Natural killer cell (primary cell): ENCODE measurements around the gene PAQR3. TPM values are rescaled to one million over a fixed set of nuclear protein-coding genes. Genes with fewer than 3 reads are reported as not detected.

ENCODE experiments used
- ATAC-seq, 3 donors: fragments of 150-1000 bp in 2 of 3; fragments of 200-7000 bp in 1 of 3; cut with Tn5 transposase; 1 replicate in 1 of 3; 2 replicates in 2 of 3; pipeline ENCODE4 v1.10.0; 2021; ENCODE audit warnings: mild to moderate bottlenecking in 2 of 3, moderate library complexity in 2 of 3
- DNase-seq, 2 donors: peaks; one replicate each; pipeline versions ENCODE4 v3.0.0 to v3.0.0-alpha.2; 2013 to 2021; ENCODE audit warnings: mixed read lengths in 1 of 2
- H3K27ac ChIP-seq: one replicate; pipeline ENCODE4 v1.5.1; 2013; ENCODE audit warnings: mild to moderate bottlenecking, low read length
- H3K27me3 ChIP-seq: one replicate; pipeline ENCODE4 v1.6.1; 2013; ENCODE audit warnings: low read length; ENCODE audit not compliant: control insufficient read depth, insufficient read depth
- H3K36me3 ChIP-seq: one replicate; pipeline ENCODE4 v1.6.1; 2013; ENCODE audit warnings: low read length; ENCODE audit not compliant: control insufficient read depth, insufficient read depth
- H3K4me1 ChIP-seq: one replicate; pipeline ENCODE4 v1.6.1; 2013; ENCODE audit warnings: low read length; ENCODE audit not compliant: control insufficient read depth, insufficient read depth
- H3K4me3 ChIP-seq: one replicate; pipeline ENCODE4 v1.5.1; 2013; ENCODE audit warnings: low read length
- H3K9me3 ChIP-seq: one replicate; pipeline ENCODE4 v1.6.1; 2013; ENCODE audit warnings: low read length; ENCODE audit not compliant: control insufficient read depth, insufficient read depth
- H3K27ac Mint-ChIP-seq, 2 donors: one replicate each; pipeline ENCODE4 v1.8.0; 2022; ENCODE audit warnings: mild to moderate bottlenecking in 2 of 2, mixed read lengths in 2 of 2, moderate library complexity in 1 of 2
- H3K27me3 Mint-ChIP-seq, 2 donors: one replicate each; pipeline ENCODE4 v1.8.0; 2022; ENCODE audit warnings: low read depth in 2 of 2, mixed read lengths in 2 of 2
- H3K36me3 Mint-ChIP-seq: one replicate; pipeline ENCODE4 v1.8.0; 2022; ENCODE audit warnings: mixed read lengths
- H3K4me1 Mint-ChIP-seq, 2 donors: one replicate each; pipeline ENCODE4 v1.8.0; 2022; ENCODE audit warnings: mixed read lengths in 2 of 2
- H3K4me3 Mint-ChIP-seq: one replicate; pipeline ENCODE4 v1.8.0; 2022; ENCODE audit warnings: mild to moderate bottlenecking, moderate library complexity, mixed read lengths
- H3K9me3 Mint-ChIP-seq, 2 donors: one replicate each; pipeline ENCODE4 v1.8.0; 2022; ENCODE audit warnings: mixed read lengths in 2 of 2
- CTCF ChIP-seq: fragments of 200-600 bp; IDR thresholded peaks from one replicate; pipeline ENCODE4 v1.8.0; 2022; ENCODE audit warnings: antibody characterized with exemption
- WGBS: methylation state at CpG from one replicate; pipeline ENCODE4 v1.1.7; 2013; ENCODE audit warnings: missing lambda C conversion rate; ENCODE audit not compliant: insufficient coverage; 5-methylcytosine and 5-hydroxymethylcytosine counted together
- intact Hi-C: fragments of 100-400 bp; cut with micrococcal nuclease; formaldehyde crosslinking; loops from one replicate; pipeline ENCODE4 v1.14.2; 2022
- total RNA-seq, 4 donors: library from RNA; stranded (reverse); fragments of 120-200 nt in 1 of 4; gene quantifications; one replicate each; pipeline versions ENCODE4 v1.2.3 to v1.2.4, GENCODE V29; 2013 to 2022

PAQR3 gene
- total RNA-seq, 3 donors from 2014 or later (not counting 1 experiment from before 2014, with no cell fraction given): 23.7 to 31.7 (median 24.2) TPM

- Histone ChIP-seq H3K27me3 (no peaks in the 10 kb centered on the region), H3K36me3 (no peaks in the 10 kb centered on the region), H3K4me3 (no peak overlapping the region), H3K9me3 (no peaks in the 10 kb centered on the region), H3K4me1 (no peaks in the 10 kb centered on the region), H3K27ac (no peak overlapping the region)
- no peak overlapping the region for H3K4me3 Mint-ChIP-seq
- H3K36me3 Mint-ChIP-seq: no peaks in the 10 kb centered on the region
- DNase-seq (no peak), ATAC-seq (no peak)
- H3K27me3 Mint-ChIP-seq: peaks cover 6 to 10% of the 10 kb centered on the region in 2 donors
- WGBS: 88% methylated on average over 2 of the region's 2 CpGs
- no peak overlapping the region for H3K27ac Mint-ChIP-seq
- intact Hi-C loops: no loop called here
- no peak for TF ChIP-seq CTCF
- H3K9me3 Mint-ChIP-seq: peaks cover 0 to 3% of the 10 kb centered on the region in 2 donors
- no peaks in the 10 kb centered on the region for H3K4me1 Mint-ChIP-seq
These were observed 36.6 kb upstream of the PAQR3 start for GRCh38 chr4:78975865-78976264.

GRCh38 chr4:78971776-78972175, 32.5 kb upstream of the PAQR3 start:
- Mint-ChIP-seq H3K27me3 (peaks cover 6 to 7% of the 10 kb centered on the region in 2 donors), H3K27ac (no peak overlapping the region), H3K4me3 (no peak overlapping the region), H3K4me1 (no peaks in the 10 kb centered on the region), H3K9me3 (no peaks in the 10 kb centered on the region), H3K36me3 (no peaks in the 10 kb centered on the region)
- Histone ChIP-seq H3K9me3 (no peaks in the 10 kb centered on the region), H3K27ac (no peak overlapping the region), H3K36me3 (no peaks in the 10 kb centered on the region), H3K4me3 (no peak overlapping the region), H3K4me1 (no peaks in the 10 kb centered on the region), H3K27me3 (no peaks in the 10 kb centered on the region)
- TF ChIP-seq CTCF: no peak
- no peak for DNase-seq
- intact Hi-C loops: no loop called here
- WGBS: no CpG with 5 or more reads among the region's 1 CpG
- ATAC-seq: no peak

- no peak for TF ChIP-seq CTCF
- intact Hi-C loops: no loop called here
- Histone ChIP-seq H3K4me1 (no peaks in the 10 kb centered on the region), H3K36me3 (no peaks in the 10 kb centered on the region), H3K9me3 (no peaks in the 10 kb centered on the region), H3K27ac (no peak overlapping the region), H3K4me3 (no peak overlapping the region), H3K27me3 (no peaks in the 10 kb centered on the region)
- Mint-ChIP-seq H3K4me1 (no peaks in the 10 kb centered on the region), H3K27me3 (peaks cover 6 to 7% of the 10 kb centered on the region in 2 donors), H3K4me3 (no peak overlapping the region), H3K9me3 (no peaks in the 10 kb centered on the region), H3K27ac (no peak overlapping the region), H3K36me3 (no peaks in the 10 kb centered on the region)
- WGBS: 69% methylated on average over 1 of the region's 1 CpG
- DNase-seq (no peak), ATAC-seq (no peak)
These were observed 32.1 kb upstream of the PAQR3 start for GRCh38 chr4:78971326-78971725.

GRCh38 chr4:78962597-78963115, 23.4 kb upstream of the PAQR3 start:
- no peak overlapping the region for H3K4me3 Mint-ChIP-seq
- Histone ChIP-seq H3K4me1 (no peaks in the 10 kb centered on the region), H3K27me3 (no peaks in the 10 kb centered on the region), H3K36me3 (no peaks in the 10 kb centered on the region), H3K9me3 (no peaks in the 10 kb centered on the region), H3K4me3 (no peak overlapping the region), H3K27ac (no peak overlapping the region)
- no peak for ATAC-seq
- no peak overlapping the region for H3K27ac Mint-ChIP-seq
- H3K27me3 Mint-ChIP-seq: peaks cover 4 to 6% of the 10 kb centered on the region in 2 donors
- 80% methylated on average over 2 of the region's 2 CpGs for WGBS
- H3K9me3 Mint-ChIP-seq: no peaks in the 10 kb centered on the region
- H3K36me3 Mint-ChIP-seq: no peaks in the 10 kb centered on the region
- no peak for DNase-seq
- intact Hi-C loops: no loop called here
- no peak for TF ChIP-seq CTCF
- H3K4me1 Mint-ChIP-seq: no peaks in the 10 kb centered on the region
